HepG2 (cell line): ENCODE measurements around the gene KDM2B. TPM values are rescaled to one million over a fixed set of nuclear protein-coding genes. Genes with fewer than 3 reads are reported as not detected.

Source experiments
- DBP ChIP-seq: sonication (generic); formaldehyde crosslinking; IDR thresholded peaks from 2 replicates; pipeline ENCODE4 v1.4.0; 2020; ENCODE audit warnings: missing genetic modification reagents; ENCODE audit errors: not compliant biosample characterization
- DR1 ChIP-seq: sonication (generic); formaldehyde crosslinking; IDR thresholded peaks from 2 replicates; pipeline ENCODE4 v1.8.0; 2021; ENCODE audit warnings: mild to moderate bottlenecking, missing genetic modification reagents, inconsistent platforms
- HINFP ChIP-seq: sonication (generic); formaldehyde crosslinking; IDR thresholded peaks from 2 replicates; pipeline ENCODE4 v1.4.0; 2020; ENCODE audit warnings: low read depth, mild to moderate bottlenecking, missing genetic modification reagents
- HOXA5 ChIP-seq: sonication (generic); formaldehyde crosslinking; IDR thresholded peaks from 2 replicates; pipeline ENCODE4 v1.4.0; 2020; ENCODE audit warnings: missing genetic modification reagents
- MIXL1 ChIP-seq: IDR thresholded peaks from 2 replicates; pipeline ENCODE4 v1.6.1; 2016
- NFYB ChIP-seq: sonication (generic); formaldehyde crosslinking; IDR thresholded peaks from 2 replicates; pipeline ENCODE4 v1.4.0; 2020; ENCODE audit warnings: missing genetic modification reagents
- PHF8 ChIP-seq: sonication (generic); formaldehyde crosslinking; IDR thresholded peaks from 2 replicates; pipeline ENCODE4 v1.5.0; 2020; ENCODE audit warnings: missing genetic modification reagents
- SNAI1 ChIP-seq: sonication (generic); formaldehyde crosslinking; IDR thresholded peaks from 2 replicates; pipeline ENCODE4 v1.5.0; 2020; ENCODE audit warnings: mild to moderate bottlenecking, missing genetic modification reagents, borderline replicate concordance
- SP1 ChIP-seq, 2 experiments: fragments of 450-650 bp in 1 of 2; sonication (generic) in 1 of 2; formaldehyde crosslinking in 1 of 2; IDR thresholded peaks; 2 replicates each; pipeline versions ENCODE4 v1.4.0 to v1.6.1; 2016 to 2020; ENCODE audit warnings: missing genetic modification reagents in 1 of 2
- SP4 ChIP-seq: sonication (generic); formaldehyde crosslinking; IDR thresholded peaks from 2 replicates; pipeline ENCODE4 v1.8.1; 2023; ENCODE audit warnings: mild to moderate bottlenecking, missing genetic modification reagents
- THYN1 ChIP-seq: sonication (generic); formaldehyde crosslinking; IDR thresholded peaks from 2 replicates; pipeline ENCODE4 v1.8.1; 2023; ENCODE audit warnings: low read depth, mild to moderate bottlenecking, moderate library complexity, missing genetic modification reagents, borderline replicate concordance
- ZBTB3 ChIP-seq: sonication (generic); formaldehyde crosslinking; IDR thresholded peaks from 2 replicates; pipeline ENCODE4 v1.4.0; 2020; ENCODE audit warnings: low read depth, mild to moderate bottlenecking, moderate library complexity, missing genetic modification reagents, borderline replicate concordance
- ZBTB7A ChIP-seq: sonication (generic); formaldehyde crosslinking; IDR thresholded peaks from 2 replicates; pipeline ENCODE4 v1.8.0; 2022; ENCODE audit warnings: mild to moderate bottlenecking, missing genetic modification reagents
- ZBTB7B ChIP-seq: sonication (generic); formaldehyde crosslinking; IDR thresholded peaks from 2 replicates; pipeline ENCODE4 v1.4.0; 2020; ENCODE audit warnings: missing genetic modification reagents
- ZMYM4 ChIP-seq: sonication (generic); formaldehyde crosslinking; IDR thresholded peaks from 2 replicates; pipeline ENCODE4 v1.8.1; 2023; ENCODE audit warnings: mild to moderate bottlenecking, missing genetic modification reagents
- ZNF230 ChIP-seq: sonication (generic); formaldehyde crosslinking; IDR thresholded peaks from 2 replicates; pipeline ENCODE4 v1.4.0; 2020; ENCODE audit warnings: mild to moderate bottlenecking, missing genetic modification reagents
- ZNF234 ChIP-seq: sonication (generic); formaldehyde crosslinking; conservative IDR thresholded peaks from 2 replicates; pipeline ENCODE4 v1.5.1; 2020; ENCODE audit warnings: mild to moderate bottlenecking, missing genetic modification reagents
- ZNF235 ChIP-seq: sonication (generic); formaldehyde crosslinking; IDR thresholded peaks from 2 replicates; pipeline ENCODE4 v1.8.1; 2023; ENCODE audit warnings: mild to moderate bottlenecking, missing genetic modification reagents, borderline replicate concordance
- ZNF362 ChIP-seq: sonication (generic); formaldehyde crosslinking; IDR thresholded peaks from 2 replicates; pipeline ENCODE4 v1.4.0; 2020; ENCODE audit warnings: missing genetic modification reagents, mild to moderate bottlenecking, borderline replicate concordance
- ZNF557 ChIP-seq: sonication (generic); formaldehyde crosslinking; IDR thresholded peaks from 2 replicates; pipeline ENCODE4 v1.4.0; 2020; ENCODE audit warnings: missing genetic modification reagents
- ZNF639 ChIP-seq: conservative IDR thresholded peaks from 2 replicates; pipeline ENCODE4 v1.6.1; 2018; ENCODE audit warnings: missing genetic modification reagents
- ZNF709 ChIP-seq: sonication (generic); formaldehyde crosslinking; IDR thresholded peaks from 2 replicates; pipeline ENCODE4 v1.5.0; 2020; ENCODE audit warnings: mild to moderate bottlenecking, missing genetic modification reagents
- ZNF781 ChIP-seq: sonication (generic); formaldehyde crosslinking; IDR thresholded peaks from 2 replicates; pipeline ENCODE4 v1.5.1; 2020; ENCODE audit warnings: borderline replicate concordance, mild to moderate bottlenecking, missing genetic modification reagents; ENCODE audit errors: not compliant biosample characterization
- ZNF782 ChIP-seq: sonication (generic); formaldehyde crosslinking; IDR thresholded peaks from 2 replicates; pipeline ENCODE4 v1.4.0; 2020; ENCODE audit warnings: missing genetic modification reagents, mild to moderate bottlenecking, borderline replicate concordance
- ZNF788 ChIP-seq: sonication (generic); formaldehyde crosslinking; IDR thresholded peaks from 2 replicates; pipeline ENCODE4 v1.5.0; 2020; ENCODE audit warnings: mild to moderate bottlenecking, missing genetic modification reagents, borderline replicate concordance
- ZSCAN9 ChIP-seq: IDR thresholded peaks from 2 replicates; pipeline ENCODE4 v1.6.1; 2016; ENCODE audit warnings: borderline replicate concordance
- polyA plus RNA-seq, 8 experiments: library from polyadenylated mRNA; depleted of rRNA in 3 of 8; stranded (reverse) in 7 of 8; unstranded in 1 of 8; fragments of >200 nt; fragmentation: Illumina TruSeq in 4 of 8; extraction: Trizol in 4 of 8; gene quantifications; 2 replicates each; pipeline versions ENCODE4 v1.2.1 to v1.2.3, GENCODE V29; 2011 to 2016; ENCODE audit warnings: low read depth in 4 of 8, missing spikeins in 1 of 8, mixed read lengths in 1 of 8; ENCODE audit not compliant: insufficient read depth in 1 of 8
- total RNA-seq, 5 experiments: library from RNA; depleted of rRNA; stranded (reverse); fragments of >200 nt; fragmentation: Illumina TruSeq; extraction: Trizol; gene quantifications; 2 replicates each; pipeline ENCODE4 v1.2.3, GENCODE V29; 2016; ENCODE audit warnings: low read depth in 1 of 5

Gene KDM2B
- total and polyA plus RNA-seq, 2 of the 13 experiments (the other 11 are each of a cell fraction or from before 2014, with no cell fraction given): 17.5 to 26.1 TPM

GRCh38 chr12:121579981-121580868 lies 598 bp downstream of the KDM2B start (continued):
- TF ChIP-seq ZNF639 (CRISPR knock-in tag): peak; percentile 51; the same call in 1 of the 2 replicates
- TF ChIP-seq ZNF788: peak; percentile 20; the same call in 1 of the 2 replicates
- TF ChIP-seq ZNF557 (CRISPR knock-in tag): no peak
- TF ChIP-seq SNAI1 (CRISPR knock-in tag): no peak
- no peak for TF ChIP-seq ZNF781 (CRISPR knock-in tag)
- no peak for TF ChIP-seq ZMYM4 (CRISPR knock-in tag)
- TF ChIP-seq PHF8 (CRISPR knock-in tag): peak; percentile 42; the same call in 1 of the 2 replicates
- no peak for TF ChIP-seq MIXL1 (CRISPR knock-in tag)
- TF ChIP-seq HINFP (CRISPR knock-in tag): no peak
- no peak for TF ChIP-seq DR1
- TF ChIP-seq THYN1 (CRISPR knock-in tag): no peak
- TF ChIP-seq ZBTB7B (CRISPR knock-in tag): no peak
- TF ChIP-seq ZNF709: no peak
- no peak for TF ChIP-seq SP1 (IDR thresholded peaks at IDR 0.05)
- no peak for TF ChIP-seq SP1 (CRISPR knock-in tag; IDR thresholded peaks at IDR 0.05)
- 0 out of 2 replicates have a peak, but pooled peaks have one; percentile 35 for TF ChIP-seq ZNF234 (CRISPR knock-in tag)
- TF ChIP-seq ZBTB3 (CRISPR knock-in tag): no peak
- no peak for TF ChIP-seq ZBTB7A (CRISPR knock-in tag)
- TF ChIP-seq HOXA5: no peak
- no peak for TF ChIP-seq ZSCAN9 (CRISPR knock-in tag)
- no peak for TF ChIP-seq NFYB (CRISPR knock-in tag)
- no peak for TF ChIP-seq DBP (CRISPR knock-in tag)
- TF ChIP-seq ZNF230 (CRISPR knock-in tag): no peak
- TF ChIP-seq ZNF362 (CRISPR knock-in tag): no peak
- TF ChIP-seq ZNF235 (CRISPR knock-in tag): no peak
- no peak for TF ChIP-seq ZNF782 (CRISPR knock-in tag)
- no peak for TF ChIP-seq SP4 (CRISPR knock-in tag)
